KOPT-K1 (cell line): ENCODE data around the gene TRAPPC10.

Source experiments
- H3K27ac ChIP-seq: fragments of 200-600 bp; sonication (generic); 2 replicates; pipeline ENCODE4 v1.5.1; 2016; ENCODE audit warnings: antibody characterized with exemption, mild to moderate bottlenecking, low read depth, low read length; ENCODE audit not compliant: poor library complexity, severe bottlenecking
- H3K36me3 ChIP-seq: fragments of 200-600 bp; sonication (generic); 2 replicates; pipeline ENCODE4 v1.5.1; 2017; ENCODE audit warnings: antibody characterized with exemption, mild to moderate bottlenecking, low read length, moderate library complexity; ENCODE audit not compliant: insufficient read depth
- H3K9me3 ChIP-seq: fragments of 200-600 bp; sonication (generic); 2 replicates; pipeline ENCODE4 v1.5.1; 2017; ENCODE audit warnings: antibody characterized with exemption, low read length, mild to moderate bottlenecking; ENCODE audit not compliant: insufficient read depth, poor library complexity, severe bottlenecking

The TRAPPC10 gene

DNA sequence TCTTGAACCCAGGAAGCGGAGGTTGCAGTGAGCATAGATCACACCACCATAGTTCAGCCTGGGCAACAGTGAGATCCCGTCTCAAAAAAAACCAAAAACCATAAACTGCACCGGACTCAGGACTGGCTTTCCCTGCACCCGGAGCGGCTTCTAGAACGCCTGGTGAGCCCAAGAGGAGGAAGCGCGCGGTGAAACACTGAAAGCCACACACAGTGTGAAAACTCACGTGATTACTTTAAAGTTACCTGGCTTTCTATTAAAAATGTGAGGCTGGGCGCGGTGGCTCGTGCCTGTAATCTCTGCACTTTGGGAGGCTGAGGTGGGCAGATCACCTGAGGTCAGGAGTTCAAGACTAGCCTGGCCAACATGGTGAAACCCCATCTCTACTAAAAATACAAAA, 7.0 kb upstream of the TRAPPC10 start:
- Histone ChIP-seq H3K9me3 (no peaks in the 10 kb centered on the region), H3K36me3 (0 out of 2 replicates have a peak, but pooled peaks cover 8% of the 10 kb centered on the region), H3K27ac (no peak overlapping the region)

DNA sequence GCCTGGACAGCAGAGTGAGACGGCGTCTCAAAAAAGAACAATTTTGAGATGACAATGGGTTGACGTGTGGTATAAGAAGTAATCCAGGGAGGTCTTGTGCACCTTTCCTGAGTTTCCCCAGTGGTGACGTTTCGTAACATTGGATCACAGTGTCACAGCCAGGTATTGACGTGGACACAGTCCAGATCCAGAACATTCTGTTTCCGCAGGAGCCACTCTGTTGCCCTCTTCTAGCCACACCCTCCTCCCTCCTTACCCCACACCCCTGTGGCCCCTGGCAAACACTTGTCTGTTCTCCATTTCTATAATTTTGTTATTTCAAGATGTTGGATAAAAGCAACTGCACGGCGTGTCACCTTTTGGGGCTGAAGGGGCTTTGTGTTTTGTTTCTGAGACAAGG, 6.5 kb upstream of the TRAPPC10 start:
- Histone ChIP-seq H3K9me3 (no peaks in the 10 kb centered on the region), H3K36me3 (0 out of 2 replicates have a peak, but pooled peaks cover 8% of the 10 kb centered on the region), H3K27ac (no peak overlapping the region)

DNA sequence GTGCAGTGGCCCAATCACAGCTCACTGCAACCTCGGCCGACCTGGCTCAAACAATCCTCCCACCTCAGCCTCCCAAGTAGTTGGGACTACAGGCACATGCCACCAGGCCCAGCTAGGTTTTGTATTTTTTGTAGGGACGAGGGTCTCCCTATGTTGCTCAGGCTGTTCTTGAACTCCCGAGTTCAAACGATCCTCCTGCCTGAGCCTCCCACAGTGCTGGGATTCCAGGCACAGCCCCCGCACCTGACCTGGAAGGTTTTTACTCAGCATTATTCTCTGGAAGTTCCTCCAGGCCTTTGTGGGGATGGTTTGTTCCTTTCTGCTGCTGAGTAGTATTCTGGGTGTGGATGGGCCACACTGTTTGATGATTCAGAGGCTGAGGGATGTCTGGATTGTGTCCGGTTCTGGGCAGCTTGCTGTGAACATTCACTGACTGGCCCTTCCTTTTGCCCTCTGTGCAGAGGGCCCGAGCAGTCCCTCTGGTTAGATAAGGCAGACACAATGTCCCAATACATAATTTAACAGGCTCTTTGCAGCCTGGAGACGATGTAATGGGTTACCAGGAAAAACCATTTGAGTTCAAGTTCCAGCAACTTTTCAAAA, 6.0 kb upstream of the TRAPPC10 start:
- Histone ChIP-seq H3K27ac (no peak overlapping the region), H3K36me3 (0 out of 2 replicates have a peak, but pooled peaks cover 8% of the 10 kb centered on the region), H3K9me3 (no peaks in the 10 kb centered on the region)

DNA sequence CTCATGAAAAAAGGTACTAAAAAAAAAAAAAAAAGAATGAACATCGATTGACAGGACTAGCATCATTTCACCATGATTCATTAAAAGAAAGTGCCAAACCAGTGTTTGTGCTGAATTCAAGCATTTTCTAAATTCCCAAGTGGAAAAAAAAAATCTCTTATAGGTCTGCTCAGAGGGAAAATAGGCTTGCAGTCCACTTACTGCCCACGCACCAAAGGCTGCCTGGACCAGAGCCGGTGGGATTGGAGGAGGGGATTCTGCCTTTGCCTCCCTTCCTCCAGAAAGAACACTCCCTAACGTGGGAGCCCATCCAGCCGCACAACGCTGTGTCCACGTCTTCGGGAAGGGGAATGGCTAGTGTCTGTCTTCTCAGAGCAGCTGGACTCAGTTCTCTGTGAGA, 5.5 kb upstream of the TRAPPC10 start:
- Histone ChIP-seq H3K27ac (no peak overlapping the region), H3K36me3 (0 out of 2 replicates have a peak, but pooled peaks cover 8% of the 10 kb centered on the region), H3K9me3 (no peaks in the 10 kb centered on the region)

DNA sequence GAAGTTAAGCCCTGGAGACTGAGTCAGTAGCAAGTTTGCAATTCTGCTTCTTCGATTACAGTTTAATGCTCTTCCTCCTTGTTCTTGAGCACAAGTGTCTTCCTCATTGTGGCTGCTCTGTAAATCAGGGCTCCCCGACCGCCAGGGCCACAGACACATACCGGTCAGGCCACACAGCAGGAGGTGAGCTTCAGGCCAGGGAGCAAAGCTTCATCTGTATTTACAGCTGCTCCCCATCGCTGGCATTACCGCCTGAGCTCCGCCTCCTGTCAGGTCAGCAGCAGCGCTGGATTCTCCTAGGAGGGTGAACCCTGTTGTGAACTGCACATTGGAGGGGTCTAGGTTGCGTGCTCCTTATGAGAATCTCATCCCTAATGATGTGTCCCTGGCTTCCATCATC, 1.7 kb upstream of the TRAPPC10 start:
- Histone ChIP-seq H3K36me3 (0 out of 2 replicates have a peak, but pooled peaks cover 8% of the 10 kb centered on the region), H3K9me3 (no peaks in the 10 kb centered on the region), H3K27ac (no peak overlapping the region)

DNA sequence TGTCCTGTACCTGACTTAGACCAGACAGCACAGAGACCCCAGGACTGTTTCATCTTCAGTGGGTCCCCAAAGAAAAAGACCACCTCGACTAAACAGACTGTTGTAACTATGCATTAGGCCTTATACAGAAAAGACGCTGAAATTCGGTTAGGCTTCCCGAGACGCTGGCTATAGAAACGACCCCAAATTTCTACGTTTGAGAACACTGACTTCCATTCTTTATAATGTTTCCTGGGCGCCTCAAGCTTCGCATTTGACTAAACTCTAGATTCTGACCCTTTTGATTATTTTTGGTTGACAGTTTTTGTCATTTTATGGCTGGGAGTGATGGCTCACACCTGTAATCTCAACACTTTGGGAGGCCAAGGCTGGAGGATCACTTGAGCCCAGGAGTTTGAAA, 986 bp upstream of the TRAPPC10 start:
- Histone ChIP-seq H3K27ac (peak overlapping the region; percentile 88), H3K9me3 (no peaks in the 10 kb centered on the region), H3K36me3 (0 out of 2 replicates have a peak, but pooled peaks cover 8% of the 10 kb centered on the region)

DNA sequence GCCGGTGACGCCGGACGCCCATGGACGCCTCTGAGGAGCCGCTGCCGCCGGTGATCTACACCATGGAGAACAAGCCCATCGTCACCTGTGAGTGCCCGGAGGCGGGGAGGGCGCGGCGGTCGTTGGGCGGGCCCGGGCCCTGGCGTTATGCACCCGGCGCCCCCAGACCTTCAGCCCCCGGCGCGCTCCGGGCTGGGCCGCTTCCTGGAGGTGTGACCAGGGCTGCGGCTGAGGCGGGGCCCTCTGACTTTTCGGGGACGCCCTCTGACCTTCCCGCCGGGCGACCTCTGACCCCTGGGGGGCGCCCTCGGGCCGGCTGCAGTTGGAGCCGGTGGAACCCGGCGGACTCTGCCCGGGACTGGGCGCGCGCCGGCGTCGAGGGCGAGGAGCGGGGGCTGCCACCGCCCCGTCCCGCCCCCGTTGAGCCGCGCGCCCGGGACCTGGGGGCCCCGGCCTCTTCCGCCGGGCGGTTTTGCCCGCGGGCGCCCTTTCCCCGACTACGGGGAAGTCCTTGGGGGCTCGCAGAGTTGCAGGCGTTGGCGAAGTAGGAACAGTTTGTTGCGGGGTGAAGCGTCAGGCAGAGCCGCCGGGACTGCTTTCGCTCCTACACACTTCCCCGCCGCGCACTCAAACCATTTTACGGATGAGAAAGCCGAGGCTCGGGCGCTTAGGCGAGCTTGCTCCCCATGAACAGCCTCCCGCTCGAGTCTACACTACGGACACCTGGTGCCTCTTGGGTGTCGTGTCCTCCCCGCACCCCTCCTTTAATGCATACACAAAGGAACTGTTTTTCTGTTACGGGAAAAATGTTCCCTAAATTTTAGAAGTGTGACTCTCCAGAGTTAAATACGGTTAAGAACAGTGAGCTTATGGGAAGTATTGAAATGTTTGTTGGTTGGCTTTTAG, 618 bp downstream of the TRAPPC10 start:
- H3K27ac ChIP-seq: peak overlapping the region; percentile 88
- H3K36me3 ChIP-seq: 0 out of 2 replicates have a peak, but pooled peaks cover 8% of the 10 kb centered on the region
- H3K9me3 ChIP-seq: no peaks in the 10 kb centered on the region

DNA sequence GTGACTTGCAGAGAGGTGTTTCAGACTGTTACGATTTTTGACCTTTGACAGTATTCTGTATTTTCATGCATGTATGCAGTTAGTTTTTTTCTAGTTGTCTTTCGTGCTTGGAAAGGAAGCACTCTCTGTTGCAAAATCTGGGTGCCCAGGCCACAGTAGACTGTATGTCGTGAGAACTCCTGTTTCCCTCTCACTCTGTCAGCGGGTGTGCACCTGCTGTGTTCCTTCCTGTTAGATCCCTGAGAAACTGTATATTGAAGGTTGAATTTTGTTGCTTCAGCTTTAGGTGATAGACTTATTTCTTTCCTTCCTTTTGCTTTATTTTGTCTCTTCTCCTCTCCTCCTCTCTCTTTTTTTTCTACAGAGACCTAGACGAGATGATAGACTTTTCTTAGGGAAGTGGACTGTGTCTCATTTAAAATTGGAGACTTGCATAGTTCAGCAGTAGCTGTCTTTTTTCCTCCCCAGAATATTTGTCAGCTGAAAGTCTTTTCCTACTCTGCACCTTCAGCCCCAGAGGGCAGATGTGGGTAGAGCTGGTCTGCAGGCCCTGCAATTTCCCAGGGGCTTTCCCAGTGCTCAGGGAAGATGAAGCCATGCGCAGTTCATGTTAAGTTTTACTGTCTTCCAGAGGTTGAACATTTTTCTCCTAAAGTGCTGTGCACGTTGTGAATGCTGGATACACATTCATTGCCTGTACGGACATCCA, 1.4 kb downstream of the TRAPPC10 start:
- H3K27ac ChIP-seq: peak overlapping the region; percentile 88
- 0 out of 2 replicates have a peak, but pooled peaks cover 8% of the 10 kb centered on the region for H3K36me3 ChIP-seq
- H3K9me3 ChIP-seq: no peaks in the 10 kb centered on the region

DNA sequence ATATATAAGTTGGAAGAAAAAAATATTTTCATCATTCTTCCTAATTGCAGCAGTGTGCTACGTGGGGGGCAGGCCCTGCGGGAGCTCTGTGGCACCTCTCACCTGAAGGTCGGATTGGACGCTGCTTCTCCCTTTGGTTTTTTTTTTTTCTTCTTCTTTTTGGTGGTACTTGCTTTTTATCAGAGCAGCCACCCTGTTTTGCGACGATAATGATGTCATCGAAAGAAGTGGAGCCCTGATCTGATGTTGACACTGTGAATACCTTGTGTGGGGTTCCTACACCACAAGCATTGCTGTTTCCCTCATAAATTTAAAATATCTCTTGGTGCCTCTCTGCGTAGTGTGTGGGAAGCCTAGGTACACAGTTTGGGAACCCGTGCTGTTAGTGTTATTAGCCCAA, 5.5 kb downstream of the TRAPPC10 start:
- Histone ChIP-seq H3K9me3 (no peaks in the 10 kb centered on the region), H3K27ac (no peak overlapping the region), H3K36me3 (no peaks in the 10 kb centered on the region)

DNA sequence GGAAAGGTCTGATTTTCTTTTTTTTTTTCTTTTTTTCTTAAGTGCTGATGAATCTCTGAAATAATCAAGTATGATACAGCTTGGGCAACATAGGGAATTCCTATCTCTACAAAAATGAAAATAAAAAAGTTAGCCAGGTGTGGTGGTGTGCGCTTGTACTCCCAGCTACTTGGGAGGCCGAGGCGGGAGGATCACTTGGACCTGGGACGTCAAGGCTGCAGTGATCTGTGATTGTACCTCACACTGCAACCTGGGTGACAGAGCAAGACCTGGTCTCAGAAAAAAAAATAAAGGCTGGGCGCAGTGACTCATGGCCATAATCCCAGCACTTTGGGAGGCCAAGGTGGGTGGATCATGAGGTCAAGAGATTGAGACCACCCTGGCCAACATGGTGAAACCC, 6.0 kb downstream of the TRAPPC10 start:
- H3K9me3 ChIP-seq: no peaks in the 10 kb centered on the region
- no peaks in the 10 kb centered on the region for H3K36me3 ChIP-seq
- no peak overlapping the region for H3K27ac ChIP-seq

DNA sequence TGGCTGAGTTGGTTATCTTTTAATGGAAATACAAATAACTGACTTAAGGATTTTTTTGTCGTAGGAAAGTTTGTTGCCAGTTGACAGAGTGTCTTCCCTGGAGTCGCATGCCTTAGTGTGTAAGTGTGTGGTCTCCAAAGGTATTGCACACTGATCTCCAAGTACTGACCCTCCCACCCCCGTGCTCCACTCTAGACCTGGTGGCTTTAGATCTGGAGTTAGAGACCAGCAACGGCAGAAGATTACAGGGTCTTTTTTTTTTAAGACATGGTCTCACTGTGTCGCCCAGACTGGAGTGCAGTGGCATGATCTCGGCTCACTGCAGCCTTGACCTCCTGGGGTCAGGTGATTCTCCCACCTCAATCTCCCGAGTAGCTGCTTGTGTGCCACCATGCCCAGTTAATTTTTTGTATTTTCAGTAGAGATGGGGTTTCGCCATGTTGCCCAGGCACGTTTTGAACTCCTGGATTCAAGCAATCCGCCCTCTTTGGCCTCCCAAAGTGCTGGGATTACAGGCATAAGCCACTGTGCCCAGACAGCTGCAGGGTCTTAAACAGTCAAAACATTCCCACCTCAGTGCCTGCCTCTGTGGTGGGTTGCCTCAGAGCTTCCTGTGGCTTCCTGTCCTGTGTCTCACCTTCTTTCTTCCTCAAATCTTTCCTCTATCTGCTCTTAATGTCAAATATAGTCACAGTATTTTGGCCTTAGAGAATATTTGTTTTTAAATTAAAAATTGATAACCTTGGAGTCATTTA, 6.9 kb downstream of the TRAPPC10 start:
- Histone ChIP-seq H3K27ac (peak overlapping the region; percentile 50), H3K36me3 (no peaks in the 10 kb centered on the region), H3K9me3 (no peaks in the 10 kb centered on the region)

DNA sequence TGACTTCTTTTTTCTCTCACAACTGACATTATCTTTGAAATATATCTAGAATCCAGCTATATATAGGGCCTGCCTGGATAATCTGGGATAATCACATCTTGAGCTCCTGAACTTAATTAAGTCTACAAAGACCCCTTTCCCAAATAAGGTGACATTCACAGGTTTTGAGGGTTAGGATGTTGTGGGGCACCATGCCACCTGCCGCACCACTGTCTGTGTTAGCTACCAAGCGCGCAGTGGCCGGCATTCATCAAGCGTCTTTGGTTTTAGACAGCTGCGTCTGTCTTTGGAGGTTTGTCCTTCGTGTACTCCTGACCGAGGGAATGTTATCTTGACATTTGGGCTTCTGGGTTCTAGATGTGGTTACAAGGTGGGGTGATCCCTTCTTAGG, 7.5 kb downstream of the TRAPPC10 start:
- Histone ChIP-seq H3K36me3 (no peaks in the 10 kb centered on the region), H3K27ac (no peak overlapping the region), H3K9me3 (no peaks in the 10 kb centered on the region)

DNA sequence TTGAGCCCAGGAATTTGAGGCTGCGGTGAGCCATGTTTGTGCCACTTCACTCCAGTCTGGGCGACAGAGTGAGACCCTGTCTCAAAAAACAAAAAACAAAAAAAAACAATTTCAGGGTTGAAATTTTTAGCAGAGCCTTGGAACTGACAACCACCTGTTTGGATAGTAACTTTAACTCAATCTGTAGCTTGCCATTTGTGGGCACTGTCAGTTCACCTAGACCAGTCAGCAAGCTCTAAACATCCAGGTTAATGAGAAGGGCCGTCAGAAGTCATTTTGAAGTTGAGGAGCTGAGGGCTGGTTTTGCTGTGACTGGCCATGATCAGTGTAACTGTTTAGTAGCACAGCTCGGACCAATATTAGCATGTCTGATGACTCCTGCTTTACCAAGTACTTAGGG, 8.4 kb downstream of the TRAPPC10 start:
- Histone ChIP-seq H3K9me3 (no peaks in the 10 kb centered on the region), H3K36me3 (no peaks in the 10 kb centered on the region), H3K27ac (no peak overlapping the region)

DNA sequence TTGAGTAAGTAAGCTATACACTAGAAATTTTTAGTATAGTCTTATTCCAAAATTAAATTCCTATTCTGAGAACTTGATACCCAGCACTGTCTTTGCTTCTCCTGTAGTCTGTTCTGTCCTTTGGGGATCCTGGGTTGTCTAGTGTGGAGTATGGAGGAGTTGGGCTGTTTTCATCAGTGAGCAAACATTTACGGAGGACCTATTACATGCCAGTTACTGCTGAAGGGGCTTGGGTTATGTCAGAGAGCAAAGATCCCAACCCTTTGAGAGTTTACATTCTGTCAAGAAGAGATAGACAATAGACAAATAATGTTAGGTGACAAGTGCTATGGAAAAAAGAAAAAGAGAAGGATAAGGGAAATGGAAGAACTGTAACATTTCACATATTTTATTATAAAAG, 9.0 kb downstream of the TRAPPC10 start:
- Histone ChIP-seq H3K9me3 (no peaks in the 10 kb centered on the region), H3K36me3 (no peaks in the 10 kb centered on the region), H3K27ac (no peak overlapping the region)
